G401.6 (cell line): ENCODE results near the gene RNF112.

ENCODE experiments used
- FAIRE-seq: peaks from 2 replicates; lab custom pipeline; 2012; peaks lifted over from hg19 to GRCh38; lab: Jason Lieb, UNC

RNF112 gene

DNA sequence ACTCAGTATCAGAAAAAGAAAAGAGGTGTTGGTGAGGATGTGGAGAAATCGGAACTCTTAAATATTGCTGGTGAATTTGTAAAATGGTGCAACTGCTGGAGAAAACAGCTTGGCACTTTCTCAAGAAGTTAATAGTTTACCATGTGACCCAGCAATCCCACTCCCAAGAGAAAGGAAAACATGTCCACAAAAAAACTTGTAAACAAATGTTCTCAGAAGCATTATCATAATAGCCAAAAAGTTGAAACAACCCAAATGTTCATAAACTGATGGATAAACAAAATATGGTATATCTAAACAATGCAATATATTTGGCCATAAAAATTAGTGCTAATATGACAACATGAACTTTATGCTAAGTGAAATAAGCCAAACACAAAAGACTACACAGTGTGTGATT is 35.3 kb upstream of the RNF112 start:
- no peak for FAIRE-seq

DNA sequence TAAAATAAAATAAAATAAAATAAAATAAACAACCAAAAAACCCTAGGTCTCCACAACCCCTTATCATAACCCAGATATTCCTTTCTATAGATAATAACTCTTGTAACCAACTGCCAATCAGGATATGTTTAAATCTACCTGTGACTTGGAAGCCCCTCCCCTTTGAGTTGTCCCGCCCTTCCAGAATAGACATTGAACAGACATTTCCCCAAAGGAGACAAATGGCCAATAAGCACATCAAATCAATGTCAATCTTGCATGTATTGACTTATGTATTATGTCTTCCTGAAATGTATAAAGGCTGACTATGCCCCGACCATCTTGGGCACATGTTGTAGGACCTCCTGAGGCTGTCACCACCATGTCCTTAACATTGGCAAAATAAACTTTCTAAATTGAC is 34.2 kb upstream of the RNF112 start:
- FAIRE-seq = no peak

DNA sequence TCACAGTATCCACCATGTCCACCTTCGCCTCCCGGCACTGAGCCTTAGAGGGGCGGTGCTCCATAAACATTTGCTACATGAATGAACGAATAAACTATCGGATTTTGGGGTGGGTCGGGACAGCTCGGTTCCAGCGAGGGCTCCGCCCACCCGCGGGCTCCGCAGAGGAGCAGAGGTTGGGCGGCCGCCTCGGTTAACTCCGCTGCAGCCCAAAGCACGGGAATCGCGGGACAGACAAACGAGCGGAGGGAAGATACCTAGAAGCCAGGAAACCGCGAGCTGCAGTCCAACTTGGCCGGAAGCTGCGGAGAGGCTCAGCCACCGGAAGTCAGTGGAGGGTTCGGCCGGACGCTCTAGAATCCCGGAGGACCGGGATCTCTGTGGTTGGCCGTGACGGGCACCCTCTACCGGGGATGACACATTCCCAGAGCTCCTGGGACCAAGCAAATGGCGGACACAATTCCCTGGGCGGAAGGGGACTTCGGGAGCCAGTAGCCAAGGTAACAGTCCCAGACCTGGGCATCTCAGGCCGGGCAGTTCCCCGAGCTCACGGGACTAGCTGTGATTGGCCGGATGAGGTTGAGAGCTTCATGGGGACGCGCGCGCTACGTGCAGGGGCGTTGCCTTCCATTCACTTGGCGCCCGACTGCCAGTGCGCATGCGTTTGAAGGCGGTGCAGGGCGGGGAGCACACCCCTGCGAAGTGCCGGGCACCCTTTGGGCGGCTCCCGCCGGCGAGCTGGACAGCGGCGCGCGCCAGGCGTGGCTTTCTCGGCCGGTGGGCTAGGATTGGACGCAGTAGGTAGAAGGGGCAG is 33.2 kb upstream of the RNF112 start:
- peak; percentile 98 for FAIRE-seq

DNA sequence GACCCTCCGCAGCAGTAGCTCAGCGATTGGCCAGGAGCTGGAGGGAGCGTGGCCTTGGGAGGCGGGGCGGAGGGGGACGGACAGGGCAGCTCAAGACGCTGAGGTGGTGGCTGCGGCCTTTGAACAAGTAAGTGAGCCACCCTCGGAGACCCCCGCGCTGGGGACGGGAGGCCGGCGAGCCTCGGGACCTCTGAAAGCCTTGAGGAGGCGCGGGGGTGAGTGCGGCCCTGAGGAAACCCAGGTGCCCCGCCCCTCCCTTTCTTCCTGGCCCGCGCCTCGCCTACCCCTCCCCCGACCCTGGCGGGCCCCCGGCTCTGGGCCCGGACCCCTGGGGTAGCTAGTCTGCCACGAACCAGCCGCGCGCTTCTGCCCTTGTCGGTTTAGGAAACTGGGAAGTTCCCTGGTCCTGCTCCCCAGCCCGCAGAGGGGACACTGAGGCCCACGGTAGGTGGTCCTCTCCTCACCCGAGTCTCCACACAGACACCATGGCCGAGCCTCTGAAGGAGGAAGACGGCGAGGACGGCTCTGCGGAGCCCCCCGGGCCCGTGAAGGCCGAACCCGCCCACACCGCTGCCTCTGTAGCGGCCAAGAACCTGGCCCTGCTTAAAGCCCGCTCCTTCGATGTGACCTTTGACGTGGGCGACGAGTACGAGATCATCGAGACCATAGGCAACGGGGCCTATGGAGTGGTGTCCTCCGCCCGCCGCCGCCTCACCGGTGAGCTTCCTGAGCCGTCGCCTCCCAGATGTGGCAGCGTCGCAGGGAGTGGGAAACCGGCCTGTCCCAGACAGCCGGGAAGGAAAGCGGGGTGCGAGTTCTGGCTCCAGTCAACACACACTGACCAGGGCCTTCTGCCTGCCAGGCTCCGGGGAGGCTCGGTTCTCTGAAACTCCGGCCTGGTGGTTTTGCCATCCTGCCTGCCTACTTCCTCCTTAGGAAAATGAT is 32.3 kb upstream of the RNF112 start, which contains the start of gene MAPK7:
TSS of gene MAPK7 (plus strand) at position 83 of the 945 bp plus-strand sequence. CDS start at position 486, 403 bp downstream.
- FAIRE-seq = no peak

GRCh38 chr17:19379361-19380065 is 31.5 kb upstream of the RNF112 start:
- no peak for FAIRE-seq

- no peak for FAIRE-seq
Measured at GRCh38 chr17:19380481-19381301, 30.3 kb upstream of the RNF112 start.

DNA sequence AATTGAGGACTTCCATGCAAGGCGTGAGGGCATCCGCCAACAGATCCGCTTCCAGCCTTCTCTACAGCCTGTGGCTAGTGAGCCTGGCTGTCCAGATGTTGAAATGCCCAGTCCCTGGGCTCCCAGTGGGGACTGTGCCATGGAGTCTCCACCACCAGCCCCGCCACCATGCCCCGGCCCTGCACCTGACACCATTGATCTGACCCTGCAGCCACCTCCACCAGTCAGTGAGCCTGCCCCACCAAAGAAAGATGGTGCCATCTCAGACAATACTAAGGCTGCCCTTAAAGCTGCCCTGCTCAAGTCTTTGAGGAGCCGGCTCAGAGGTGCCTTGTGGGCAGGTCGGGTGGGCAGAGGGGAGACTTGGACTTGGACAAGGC is 29.7 kb upstream of the RNF112 start:
- FAIRE-seq = no peak

DNA sequence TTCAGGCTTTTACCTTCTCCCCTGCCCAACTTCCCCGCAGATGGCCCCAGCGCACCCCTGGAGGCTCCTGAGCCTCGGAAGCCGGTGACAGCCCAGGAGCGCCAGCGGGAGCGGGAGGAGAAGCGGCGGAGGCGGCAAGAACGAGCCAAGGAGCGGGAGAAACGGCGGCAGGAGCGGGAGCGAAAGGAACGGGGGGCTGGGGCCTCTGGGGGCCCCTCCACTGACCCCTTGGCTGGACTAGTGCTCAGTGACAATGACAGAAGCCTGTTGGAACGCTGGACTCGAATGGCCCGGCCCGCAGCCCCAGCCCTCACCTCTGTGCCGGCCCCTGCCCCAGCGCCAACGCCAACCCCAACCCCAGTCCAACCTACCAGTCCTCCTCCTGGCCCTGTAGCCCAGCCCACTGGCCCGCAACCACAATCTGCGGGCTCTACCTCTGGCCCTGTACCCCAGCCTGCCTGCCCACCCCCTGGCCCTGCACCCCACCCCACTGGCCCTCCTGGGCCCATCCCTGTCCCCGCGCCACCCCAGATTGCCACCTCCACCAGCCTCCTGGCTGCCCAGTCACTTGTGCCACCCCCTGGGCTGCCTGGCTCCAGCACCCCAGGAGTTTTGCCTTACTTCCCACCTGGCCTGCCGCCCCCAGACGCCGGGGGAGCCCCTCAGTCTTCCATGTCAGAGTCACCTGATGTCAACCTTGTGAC is 29.1 kb upstream of the RNF112 start:
- FAIRE-seq = no peak

GRCh38 chr17:19382531-19383444 is 28.2 kb upstream of the RNF112 start:
- no peak for FAIRE-seq

- FAIRE-seq = no peak
Measured at GRCh38 chr17:19383681-19384470, 27.2 kb upstream of the RNF112 start.

DNA sequence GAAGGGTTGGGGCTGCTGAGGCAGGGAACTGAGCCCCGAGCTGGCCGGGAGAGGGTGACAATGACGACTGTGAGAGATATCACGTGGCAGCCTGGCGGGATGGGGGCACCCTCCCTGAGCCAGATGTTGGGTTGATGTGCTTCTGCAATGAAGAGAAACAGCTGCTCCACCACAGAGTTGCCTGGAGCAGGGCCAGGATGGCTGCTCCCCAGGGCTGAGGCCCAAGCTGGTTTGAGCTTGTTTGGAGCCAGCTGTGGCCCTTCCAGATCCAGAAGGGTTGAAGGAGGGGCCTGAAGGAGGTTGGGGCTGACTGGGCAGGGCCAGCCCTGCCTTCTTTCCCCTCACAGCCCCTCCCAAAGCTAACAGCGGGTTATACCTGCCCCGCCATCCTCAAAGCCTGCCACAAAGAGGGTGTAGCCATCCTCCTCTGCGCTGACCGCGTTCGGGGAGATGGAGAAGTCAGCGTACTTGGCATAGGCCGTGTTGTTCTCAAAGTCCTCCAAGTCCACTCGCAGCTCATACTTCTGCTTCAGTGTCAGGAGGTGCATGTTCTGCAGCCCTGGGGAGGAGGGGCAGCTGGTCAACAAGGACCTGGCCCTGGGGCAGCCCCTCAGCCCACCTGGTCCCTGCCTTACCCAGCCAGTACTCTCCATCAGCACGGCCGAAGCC is 26.2 kb upstream of the RNF112 start:
- no peak for FAIRE-seq

- FAIRE-seq = no peak
Measured at GRCh38 chr17:19385521-19385983, 25.5 kb upstream of the RNF112 start.

DNA sequence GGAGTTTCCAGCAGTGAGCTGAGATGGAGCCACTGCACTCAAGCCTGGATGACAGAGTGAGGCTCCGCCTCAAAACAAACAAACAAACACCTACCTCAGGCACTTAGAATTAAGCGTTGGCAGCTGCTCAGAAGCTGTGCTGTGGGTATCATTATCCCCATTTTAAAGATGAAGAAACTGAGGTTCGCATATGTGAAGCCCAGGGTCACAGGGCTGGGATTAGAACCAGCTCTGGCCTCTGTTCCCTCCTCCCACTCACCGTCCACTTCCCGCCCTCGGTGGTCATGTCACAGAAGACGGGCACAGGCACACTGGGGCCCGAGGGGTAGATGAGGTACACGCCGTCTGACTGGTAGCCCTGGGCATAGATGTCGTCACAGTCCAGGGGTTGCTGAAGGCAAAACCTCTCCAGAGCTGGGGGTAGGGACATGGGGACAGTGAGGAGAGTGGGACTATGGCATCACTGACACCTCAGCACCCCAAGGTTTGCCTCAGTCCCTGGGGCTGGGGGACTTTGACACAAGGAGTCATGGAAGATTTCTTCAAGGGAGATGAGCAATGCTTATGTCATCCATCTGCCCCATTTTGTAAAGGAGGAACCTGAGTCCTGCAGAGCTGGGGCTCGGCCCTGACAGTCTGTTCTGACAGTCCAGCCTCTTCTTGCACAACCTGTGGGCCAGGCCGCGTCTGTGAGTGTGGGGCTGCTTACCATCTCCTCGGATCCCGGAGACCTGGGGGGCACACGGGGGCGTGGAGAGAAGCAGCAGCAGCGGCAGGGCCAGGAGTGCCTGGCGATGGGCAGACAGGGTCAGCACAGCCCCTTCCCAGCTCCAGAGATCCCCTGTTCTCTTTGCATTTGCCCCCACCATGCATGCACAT is 24.7 kb upstream of the RNF112 start:
- FAIRE-seq = no peak

- no peak for FAIRE-seq
Measured at GRCh38 chr17:19386974-19387920, 23.8 kb upstream of the RNF112 start, which contains the start of gene MFAP4. TSS of gene MFAP4 (minus strand) at chr17:19387190. CDS start at chr17:19387155, 35 bp downstream.

GRCh38 chr17:19387921-19388521 is 23.0 kb upstream of the RNF112 start:
- no peak for FAIRE-seq
